Measurements from ENCODE around the gene IFNL2.
"Not testable (repeated sequence)": the region's sequence is repeated elsewhere in the genome, so short reads cannot be mapped to it uniquely, and the experiment has no call there.

Gene IFNL2

GRCh38 chr19:39296055-39296645 is 28.0 kb downstream of the IFNL2 start, which contains the start of gene IFNL1:
Gene IFNL1 (plus strand): TSS chr19:39296407. CDS start chr19:39296422, 15 bp downstream.
- in situ Hi-C loops (cut with HindIII; ENCODE audit: low sequenced_read_pairs) = loop anchor here (5.0 kb wide), 1 partner anchor 44 kb away; no protein-coding TSS in a partner anchor

GRCh38 chr19:39296906-39297305 is 28.7 kb downstream of the IFNL2 start:
- in situ Hi-C loops (cut with HindIII; ENCODE audit: low sequenced_read_pairs) = loop anchor here (5.0 kb wide), 1 partner anchor 45 kb away; no protein-coding TSS in a partner anchor

GRCh38 chr19:39297931-39298634 is 29.9 kb downstream of the IFNL2 start:
- in situ Hi-C loops (cut with HindIII; ENCODE audit: low sequenced_read_pairs) = loop anchor here (5.0 kb wide), 1 partner anchor 46 kb away; no protein-coding TSS in a partner anchor

GRCh38 chr19:39299404-39299803 is 31.2 kb downstream of the IFNL2 start:
- in situ Hi-C loops (cut with HindIII; ENCODE audit: low sequenced_read_pairs) = loop anchor here (5.0 kb wide), 1 partner anchor 47 kb away; no protein-coding TSS in a partner anchor

GRCh38 chr19:39299832-39300231 is 31.6 kb downstream of the IFNL2 start:
- in situ Hi-C loops (cut with HindIII; ENCODE audit: low sequenced_read_pairs) = loop anchor here (5.0 kb wide), 1 partner anchor 48 kb away; no protein-coding TSS in a partner anchor

- in situ Hi-C loops (cut with HindIII; ENCODE audit: low sequenced_read_pairs) = no loop called here
Observed at GRCh38 chr19:39301021-39301420, 32.8 kb downstream of the IFNL2 start.

DNA sequence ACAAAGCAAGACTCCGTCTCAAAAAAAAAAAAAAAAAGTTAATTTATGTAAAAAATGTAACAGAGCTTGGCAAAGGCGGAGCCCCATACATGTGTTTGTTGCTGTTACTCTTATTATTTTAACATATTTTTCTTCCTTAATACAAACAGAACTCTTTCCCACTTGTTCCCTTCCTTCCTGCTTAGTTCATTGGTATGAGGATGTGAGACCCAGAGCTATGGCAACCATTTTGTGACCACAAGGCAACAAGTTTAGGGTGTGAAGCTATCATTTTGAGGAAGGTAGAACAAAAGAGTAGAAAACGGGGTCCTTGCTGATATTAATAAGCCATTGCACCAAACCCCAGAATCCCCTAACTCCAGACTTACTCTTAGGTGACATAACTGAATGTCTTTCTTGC is 33.4 kb downstream of the IFNL2 start:
- in situ Hi-C loops (cut with HindIII; ENCODE audit: low sequenced_read_pairs) = no loop called here

DNA sequence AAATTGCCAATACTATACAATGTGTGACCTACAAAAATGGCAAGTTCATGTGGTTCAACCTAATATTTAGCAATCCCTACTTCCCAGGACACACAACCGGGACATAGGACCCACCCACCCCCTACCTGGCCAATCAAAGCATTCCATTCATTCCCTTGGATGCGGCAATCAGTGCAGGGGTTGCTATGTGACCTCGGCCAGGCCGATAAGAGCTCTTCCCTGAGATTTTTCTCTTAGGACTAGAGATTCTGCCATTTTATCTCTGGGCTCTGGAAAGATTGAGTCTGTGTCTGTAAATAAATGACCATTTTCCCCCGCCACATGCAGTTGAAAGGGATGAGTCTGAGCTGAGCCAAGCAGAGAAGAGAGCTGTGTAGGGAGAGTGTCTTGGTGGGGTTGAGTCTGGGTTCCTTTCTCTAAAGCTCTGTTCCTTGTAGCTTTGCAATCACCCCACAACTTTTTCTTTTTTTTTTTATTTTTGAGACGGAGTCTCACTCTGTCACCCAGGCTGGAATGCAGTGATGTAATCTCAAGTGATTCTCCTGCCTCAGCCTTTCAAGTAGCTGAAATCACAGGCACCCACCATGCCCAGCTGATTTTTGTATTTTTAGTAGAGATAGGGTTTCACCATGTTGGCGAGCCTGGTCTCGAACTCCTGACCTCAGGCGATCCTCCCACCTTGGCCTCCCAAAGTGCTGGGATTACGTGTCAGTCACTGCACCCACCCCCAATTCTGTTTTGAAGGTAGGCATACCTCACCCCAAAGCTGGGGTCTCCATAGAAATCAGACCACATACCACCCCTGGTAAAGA is 35.4 kb downstream of the IFNL2 start:
- in situ Hi-C loops (cut with HindIII; ENCODE audit: low sequenced_read_pairs) = no loop called here

GRCh38 chr19:39304185-39304513 is 36.0 kb downstream of the IFNL2 start:
- in situ Hi-C loops (cut with HindIII; ENCODE audit: low sequenced_read_pairs) = no loop called here

GRCh38 chr19:39304701-39305571 is 36.7 kb downstream of the IFNL2 start:
- in situ Hi-C loops (cut with HindIII; ENCODE audit: low sequenced_read_pairs) = no loop called here

- in situ Hi-C loops (cut with HindIII; ENCODE audit: low sequenced_read_pairs) = no loop called here
Observed at GRCh38 chr19:39306075-39306474, 37.9 kb downstream of the IFNL2 start.

DNA sequence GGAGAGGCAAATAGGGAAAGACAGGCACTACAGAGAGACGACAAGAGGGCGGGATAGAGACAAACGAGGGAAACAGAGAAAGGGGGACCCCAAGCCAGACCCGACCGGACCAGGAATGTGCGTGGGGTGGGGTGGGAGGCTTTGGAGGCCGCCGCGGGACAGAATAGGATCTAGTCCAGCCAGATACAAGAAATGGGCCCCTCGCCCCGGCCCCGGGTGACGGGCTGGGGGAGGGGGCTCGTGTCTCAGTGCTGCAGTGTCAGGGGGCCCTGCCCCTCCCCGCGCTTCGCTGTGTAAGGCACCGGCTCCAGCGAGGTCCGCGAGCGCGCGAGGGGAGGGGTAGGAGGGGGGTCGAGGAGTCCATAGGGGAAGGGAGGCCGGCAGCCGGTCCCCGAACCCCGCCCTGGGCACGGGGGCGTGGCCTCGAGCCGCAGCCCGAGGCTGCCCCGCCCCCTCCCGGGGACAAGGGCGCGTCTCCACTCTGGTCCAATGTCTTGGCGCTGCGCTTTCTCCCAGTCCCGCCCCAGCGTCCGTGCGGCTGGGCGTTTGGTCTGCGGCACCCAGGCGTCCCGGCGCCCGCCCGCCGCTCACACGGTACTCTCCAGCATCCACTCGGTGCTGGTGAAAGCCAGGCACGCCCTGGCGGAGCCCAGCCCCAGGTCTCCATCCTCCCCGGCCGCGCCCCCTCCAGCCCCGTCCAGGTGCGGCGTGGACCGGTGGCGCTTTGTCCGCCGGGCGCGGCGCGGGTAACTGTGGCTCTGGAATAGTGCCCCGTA is 39.0 kb downstream of the IFNL2 start:
- in situ Hi-C loops (cut with HindIII; ENCODE audit: low sequenced_read_pairs) = no loop called here

DNA sequence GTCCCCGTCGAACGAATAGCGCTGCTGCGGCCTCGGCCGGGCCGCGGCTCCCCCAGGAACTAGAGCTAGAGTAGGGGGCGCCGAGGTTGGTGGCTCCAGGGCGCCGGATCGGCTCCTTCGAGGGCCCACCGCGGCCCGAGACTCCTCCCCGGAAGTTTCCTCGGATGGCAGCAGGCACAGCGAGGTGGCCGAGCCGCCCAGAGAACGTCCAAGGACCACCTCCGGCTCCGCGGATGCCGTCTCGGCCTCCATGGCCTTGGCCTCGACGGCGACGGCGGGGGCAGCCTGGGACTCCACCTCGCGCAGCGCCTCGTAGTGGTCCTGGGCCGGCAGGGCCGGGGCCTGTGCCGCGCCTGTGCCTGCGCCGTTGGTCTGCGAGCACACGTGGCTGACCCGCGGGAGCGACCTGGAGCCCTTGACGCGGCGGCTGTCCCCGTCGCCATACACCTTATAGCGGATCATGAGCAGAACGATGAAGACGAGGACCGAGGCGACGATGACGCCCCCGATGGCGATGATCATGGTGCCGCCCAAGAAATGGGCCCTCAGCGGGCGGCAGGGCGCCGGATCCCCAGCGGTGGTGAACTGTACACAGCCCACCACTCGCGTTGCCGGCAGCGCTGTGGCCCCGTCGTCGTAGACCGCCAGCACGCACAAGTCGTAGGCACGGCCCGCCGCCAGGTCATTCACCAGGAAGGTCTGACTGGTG is 39.8 kb downstream of the IFNL2 start:
- in situ Hi-C loops (cut with HindIII; ENCODE audit: low sequenced_read_pairs) = no loop called here

DNA sequence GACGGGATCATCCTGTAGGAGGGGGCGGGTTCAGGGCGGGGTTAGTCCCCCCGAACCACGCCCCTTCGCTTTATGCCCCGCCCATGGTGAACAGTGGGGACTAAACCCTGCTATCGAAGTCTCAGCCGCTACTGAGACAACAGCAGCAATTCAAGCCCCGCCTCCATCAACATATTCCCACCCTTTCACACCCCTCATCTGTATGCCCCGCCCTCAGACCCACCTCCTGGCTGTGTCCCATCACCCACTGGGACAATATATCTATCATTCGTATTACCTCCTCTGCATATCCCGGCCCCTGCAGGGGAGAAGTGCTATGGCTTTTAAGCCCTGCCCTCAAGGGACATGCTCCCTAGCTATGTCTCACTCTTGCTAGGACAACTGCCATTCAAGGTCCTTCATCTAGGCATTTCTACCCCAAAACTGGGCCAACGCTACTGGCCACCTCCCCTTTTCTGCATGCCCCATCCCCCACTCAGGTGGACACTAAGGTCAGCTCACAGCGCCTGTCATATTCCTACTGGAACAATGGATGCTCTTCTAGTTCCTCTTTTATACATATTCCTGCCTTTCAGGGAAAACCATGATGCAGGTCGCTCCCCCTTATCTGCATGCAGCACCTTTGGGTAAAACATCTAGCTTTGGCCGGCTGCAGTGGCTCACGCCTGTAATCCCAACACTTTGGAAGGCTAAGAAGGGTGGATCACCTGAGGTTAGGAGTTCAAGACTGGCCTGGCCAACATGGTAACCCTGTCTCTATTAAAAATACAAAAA is 40.5 kb downstream of the IFNL2 start:
- in situ Hi-C loops (cut with HindIII; ENCODE audit: low sequenced_read_pairs) = no loop called here

- in situ Hi-C loops (cut with HindIII; ENCODE audit: low sequenced_read_pairs) = not testable (repeated sequence)
Observed at GRCh38 chr19:39309305-39309670, 41.1 kb downstream of the IFNL2 start.

GRCh38 chr19:39310558-39311311 is 42.5 kb downstream of the IFNL2 start:
- in situ Hi-C loops (cut with HindIII; ENCODE audit: low sequenced_read_pairs) = no loop called here

GRCh38 chr19:39314016-39314728 is 46.0 kb downstream of the IFNL2 start:
- in situ Hi-C loops (cut with HindIII; ENCODE audit: low sequenced_read_pairs) = no loop called here
